Heart left ventricle (tissue), 16 donors: Measurements from ENCODE around the gene TAOK1. TPM values are rescaled to one million over a fixed set of nuclear protein-coding genes. Genes with fewer than 3 reads are reported as not detected.

Experiments
- ATAC-seq, 4 donors: fragments of 200-7000 bp; cut with Tn5 transposase; one replicate each; pipeline ENCODE4 v1.9.1; 2020 to 2022; ENCODE audit warnings: moderate library complexity in 4 of 4, mild to moderate bottlenecking in 3 of 4, moderate number of reproducible peaks in 1 of 4
- DNase-seq, 5 donors: peaks; one replicate each; pipeline ENCODE4 v3.0.0-alpha.2; 2020
- H3K27ac ChIP-seq, 12 donors: fragments of 200-600 bp; sonication (generic) in 4 of 12; one replicate each; pipeline versions ENCODE4 v1.5.0 to v1.8.0; 2016 to 2022; ENCODE audit warnings: mild to moderate bottlenecking in 2 of 12
- H3K27me3 ChIP-seq, 9 donors: fragments of 200-600 bp; sonication (generic) in 2 of 9; one replicate each; pipeline versions ENCODE4 v1.5.1 to v1.8.0; 2016 to 2022; ENCODE audit warnings: mild to moderate bottlenecking in 3 of 9
- H3K36me3 ChIP-seq, 9 donors: fragments of 200-600 bp; sonication (generic) in 2 of 9; one replicate each; pipeline versions ENCODE4 v1.5.0 to v1.8.0; 2018 to 2022; ENCODE audit warnings: mild to moderate bottlenecking in 2 of 9
- H3K4me1 ChIP-seq, 12 donors: fragments of 200-600 bp; sonication (generic) in 4 of 12; one replicate each; pipeline versions ENCODE4 v1.5.0 to v1.8.0; 2016 to 2022; ENCODE audit warnings: mild to moderate bottlenecking in 3 of 12
- H3K4me3 ChIP-seq, 12 donors: fragments of 200-600 bp; sonication (generic) in 4 of 12; one replicate each; pipeline versions ENCODE4 v1.5.0 to v1.8.0; 2017 to 2022; ENCODE audit warnings: mild to moderate bottlenecking in 9 of 12, moderate library complexity in 4 of 12
- H3K9me3 ChIP-seq, 12 donors: fragments of 200-600 bp; sonication (generic) in 4 of 12; one replicate each; pipeline versions ENCODE4 v1.5.0 to v1.8.0; 2016 to 2022; ENCODE audit warnings: mild to moderate bottlenecking in 1 of 12
- POLR2A ChIP-seq, 2 donors: fragments of 450-650 bp; IDR thresholded peaks; one replicate each; pipeline ENCODE4 v1.6.1; 2017; ENCODE audit warnings: antibody characterized with exemption in 2 of 2, mild to moderate bottlenecking in 2 of 2, moderate library complexity in 2 of 2
- WGBS, 4 donors: extraction: QIAGEN DNeasy Blood & Tissue Kit in 2 of 4; methylation state at CpG; one replicate each; pipeline versions ENCODE4 v1.1.5 to v1.1.7; 2013 to 2018; 5-methylcytosine and 5-hydroxymethylcytosine counted together
- intact Hi-C, 10 donors: fragments of 100-400 bp; cut with DNase I; formaldehyde crosslinking; loops; one replicate each; pipeline versions ENCODE4 v1.11.1 to v1.14.2; 2022
- polyA plus RNA-seq, 2 donors: library from polyadenylated mRNA; stranded (reverse); fragments of 200-250 nt; gene quantifications; one replicate each; pipeline ENCODE4 v1.2.3, GENCODE V29; 2013
- total RNA-seq, 9 donors: library from RNA; depleted of rRNA in 2 of 9; stranded (reverse); fragments of >200 nt in 2 of 9; fragmentation: NEBNext Ultra II Directional in 3 of 9; extraction: Animal tissue kit (Norgen Biotek cat#: 25700) in 3 of 9; gene quantifications; one replicate each; pipeline versions ENCODE4 v1.1.0 to v1.2.4, GENCODE V29; 2016 to 2023
- TF ChIP-seq, protein P1 (sequence below), 12 donors: fragments of 200-600 bp; sonication (generic) in 4 of 12; IDR thresholded peaks; one replicate each; pipeline versions ENCODE4 v1.5.0 to v1.8.0; 2018 to 2022; ENCODE audit warnings: antibody characterized with exemption in 12 of 12, mild to moderate bottlenecking in 5 of 12
- donor health status: ischemic (EF 13 %, LVEDD 7.1; RV severe dilation, severe dysfunction).
- donor health status: healthy with polysubstance abuse.
- donor health status: DM: no; HTN: yes; CAD: no.
- donor health status: DM: no; HTN: no; CAD: no.
- donor health status: ischemic (EF 25% LVEDD 6.9; RV normal size, moderate dysfunction).
- donor health status: ischemic (EF 25% LVEDD 5.7; RV mildly dilated, moderate dysfunction).
- donor health status: healthy.
- donor health status: DM: yes; HTN: yes; CAD: no.
- donor health status: ischemic (EF 35%, LVEDD 5.7; RV mildly dilated, moderate dysfunction).
- donor health status: nonischemic (EF 11% LVEDD 7.7; RV severe dilation, severe dysfunction).
- donor health status: DM: yes; HTN: yes; CAD: no.
- donor health status: PGD.
- donor health status: ischemic (EF 29% LVEDD 5.4; RV normal size, mild dysfunction).
- donor health status: nonischemic (EF 23%, LVEDD 6.1; RV moderate dilation, normal function).

Gene TAOK1
- total and polyA plus RNA-seq, 11 donors, result 9.2 to 81.2 (median 59.0) TPM

DNA sequence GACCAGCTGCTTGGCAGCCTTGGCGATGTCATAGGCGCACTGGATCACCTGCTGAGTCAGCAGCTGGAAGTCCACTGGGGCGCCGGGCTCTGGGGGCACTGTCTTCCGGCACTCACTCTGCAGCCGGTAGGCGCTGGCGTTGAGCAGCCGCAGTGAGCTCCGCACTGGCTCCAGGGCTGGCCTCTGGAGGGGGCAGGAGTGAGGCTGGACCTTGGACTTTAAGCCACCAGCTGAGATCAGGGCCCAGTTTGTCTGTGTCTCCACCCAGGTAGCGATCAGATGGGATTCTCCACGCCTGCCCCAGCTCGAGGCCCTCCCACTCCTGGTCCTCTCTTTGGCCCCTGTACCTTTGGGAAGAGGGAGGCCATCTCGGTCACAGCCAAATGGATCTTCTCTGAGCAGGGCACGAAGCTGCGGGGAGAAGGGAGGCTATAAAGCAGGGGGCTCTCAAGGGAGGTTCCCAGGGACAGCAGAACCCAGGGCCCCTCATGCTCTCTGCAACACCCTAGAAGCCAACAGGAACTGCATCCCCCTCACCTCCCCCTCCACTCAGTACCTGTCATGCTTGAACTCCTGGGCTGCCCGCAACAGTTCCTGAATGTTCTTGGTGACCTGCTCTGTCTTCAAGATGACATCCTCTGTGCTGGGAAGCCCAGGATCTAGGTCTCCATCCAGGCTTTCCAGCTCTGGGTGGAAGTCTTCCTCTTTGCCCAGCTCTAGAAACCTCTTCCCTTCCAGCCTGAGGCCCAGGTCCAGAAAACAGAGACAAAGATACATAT, 184.8 kb downstream of the TAOK1 start:
- peaks cover 0 to 68% (median 62%) of the 10 kb centered on the region in 9 donors for H3K36me3 ChIP-seq
- no peak overlapping the region for H3K27ac ChIP-seq
- DNase-seq (peak in 3 of 5 donors; percentile 15 to 22 (median 18)), ATAC-seq (no peak)
- 86 to 95% (median 88%) methylated on average over 12 to 17 of the region's 17 CpGs for WGBS, 4 donors
- no peak overlapping the region for H3K4me3 ChIP-seq
- no peaks in the 10 kb centered on the region for H3K27me3 ChIP-seq
- TF ChIP-seq POLR2A (IDR thresholded peaks at IDR 0.05), result no peak
- TF ChIP-seq, protein P1, sequence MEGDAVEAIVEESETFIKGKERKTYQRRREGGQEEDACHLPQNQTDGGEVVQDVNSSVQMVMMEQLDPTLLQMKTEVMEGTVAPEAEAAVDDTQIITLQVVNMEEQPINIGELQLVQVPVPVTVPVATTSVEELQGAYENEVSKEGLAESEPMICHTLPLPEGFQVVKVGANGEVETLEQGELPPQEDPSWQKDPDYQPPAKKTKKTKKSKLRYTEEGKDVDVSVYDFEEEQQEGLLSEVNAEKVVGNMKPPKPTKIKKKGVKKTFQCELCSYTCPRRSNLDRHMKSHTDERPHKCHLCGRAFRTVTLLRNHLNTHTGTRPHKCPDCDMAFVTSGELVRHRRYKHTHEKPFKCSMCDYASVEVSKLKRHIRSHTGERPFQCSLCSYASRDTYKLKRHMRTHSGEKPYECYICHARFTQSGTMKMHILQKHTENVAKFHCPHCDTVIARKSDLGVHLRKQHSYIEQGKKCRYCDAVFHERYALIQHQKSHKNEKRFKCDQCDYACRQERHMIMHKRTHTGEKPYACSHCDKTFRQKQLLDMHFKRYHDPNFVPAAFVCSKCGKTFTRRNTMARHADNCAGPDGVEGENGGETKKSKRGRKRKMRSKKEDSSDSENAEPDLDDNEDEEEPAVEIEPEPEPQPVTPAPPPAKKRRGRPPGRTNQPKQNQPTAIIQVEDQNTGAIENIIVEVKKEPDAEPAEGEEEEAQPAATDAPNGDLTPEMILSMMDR (IDR thresholded peaks at IDR 0.05), result no peak
- no peaks in the 10 kb centered on the region for H3K9me3 ChIP-seq
- H3K4me1 ChIP-seq, result peaks cover 5 to 43% (median 21%) of the 10 kb centered on the region in 12 donors
- intact Hi-C loops, result loop anchor here in 2 of 10 donors (5.0 to 10.0 kb wide), 2 partner anchors 37 to 520 kb away; no protein-coding TSS in a partner anchor

DNA sequence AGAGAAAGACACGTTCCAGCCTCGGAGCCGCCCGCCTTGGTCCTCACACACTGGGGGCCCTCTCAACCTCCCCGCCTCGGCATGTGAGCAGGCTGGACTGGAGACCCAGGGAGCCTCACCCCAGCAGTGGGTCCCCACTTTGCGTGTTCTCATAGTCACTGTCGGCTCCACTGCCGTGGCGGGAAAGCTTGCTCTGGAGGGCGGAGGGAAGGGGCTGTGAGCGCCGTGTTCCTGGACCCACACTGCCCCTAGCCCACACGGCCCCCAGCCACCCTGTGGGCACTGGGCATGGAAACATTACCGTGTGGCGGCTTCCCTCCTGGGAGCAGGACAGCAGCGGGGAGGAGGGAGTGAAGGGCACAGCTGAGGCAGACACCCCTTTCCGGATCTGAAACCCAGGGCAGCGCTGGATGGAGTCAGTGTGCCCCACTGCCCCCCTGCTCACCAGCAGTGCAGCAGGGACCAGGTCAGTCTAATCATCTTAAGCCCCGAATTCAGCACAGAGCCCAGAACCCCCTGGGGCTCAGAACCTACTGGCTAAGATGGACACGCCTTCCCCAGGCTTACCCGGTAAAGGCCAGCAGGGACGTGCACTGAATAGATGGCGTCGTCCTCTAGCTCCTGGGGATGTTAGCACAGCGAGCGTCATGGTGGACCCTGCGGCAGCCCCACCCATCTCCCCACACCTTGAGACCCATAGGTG, 185.5 kb downstream of the TAOK1 start:
- TF ChIP-seq, protein P1 (IDR thresholded peaks at IDR 0.05), result no peak
- TF ChIP-seq POLR2A (IDR thresholded peaks at IDR 0.05), result no peak
- Histone ChIP-seq H3K27me3 (no peaks in the 10 kb centered on the region), H3K27ac (no peak overlapping the region), H3K4me1 (peaks cover 5 to 45% (median 26%) of the 10 kb centered on the region in 12 donors), H3K36me3 (peaks cover 0 to 71% (median 66%) of the 10 kb centered on the region in 9 donors), H3K4me3 (no peak overlapping the region), H3K9me3 (no peaks in the 10 kb centered on the region)
- ATAC-seq, result no peak
- intact Hi-C loops, result loop anchor here in 2 of 10 donors (5.0 to 10.0 kb wide), 2 partner anchors 37 to 519 kb away; no protein-coding TSS in a partner anchor
- WGBS, 4 donors, result 88 to 91% (median 89%) methylated on average over 17 to 28 of the region's 28 CpGs
- peak in 3 of 5 donors; percentile 12 to 18 (median 15) for DNase-seq

DNA sequence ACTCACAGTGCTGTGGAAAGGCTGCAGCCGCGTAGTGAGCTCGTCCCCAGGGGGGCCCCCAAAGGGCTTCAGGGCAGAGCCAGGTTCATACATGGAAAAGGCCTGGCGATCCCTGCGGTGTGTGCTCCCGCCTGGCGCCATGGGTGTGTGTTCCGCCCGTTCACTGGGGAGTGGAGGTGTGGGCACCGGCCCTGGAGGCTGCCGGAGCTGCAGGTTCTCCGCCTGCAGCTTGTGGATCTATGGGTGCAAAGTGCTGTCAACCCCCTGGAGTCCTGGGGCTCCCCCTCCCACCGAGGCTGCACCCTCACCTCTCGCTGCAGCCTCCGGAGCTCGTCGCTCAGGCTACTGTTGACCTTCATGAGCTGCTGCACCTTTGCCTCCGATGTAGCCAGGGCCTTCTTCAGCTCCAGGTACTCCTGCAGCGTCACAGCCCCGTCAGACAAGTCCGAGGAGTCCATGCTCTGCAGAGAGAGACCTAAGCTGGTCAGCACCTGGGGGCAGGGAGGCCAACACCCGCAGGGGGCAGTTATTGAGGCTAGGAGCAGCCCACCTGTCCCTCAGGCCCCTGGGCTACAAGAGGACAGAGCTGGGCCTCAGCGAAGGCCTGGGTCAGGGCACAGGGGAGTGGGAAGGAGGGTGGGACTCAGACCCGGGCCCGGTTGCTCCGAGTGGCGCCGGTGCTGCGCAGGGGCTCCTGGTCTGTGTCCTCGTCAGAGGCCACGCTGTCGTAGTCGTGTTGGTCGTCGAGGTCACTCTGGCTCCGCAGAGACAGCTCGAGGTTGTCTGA, 186.2 kb downstream of the TAOK1 start:
- intact Hi-C loops, result loop anchor here in 2 of 10 donors (5.0 to 10.0 kb wide), 2 partner anchors 36 to 518 kb away; no protein-coding TSS in a partner anchor
- H3K9me3 ChIP-seq, result no peaks in the 10 kb centered on the region
- DNase-seq, result peak in 4 of 5 donors; percentile 8 to 49 (median 18)
- H3K4me3 ChIP-seq, result no peak overlapping the region
- H3K4me1 ChIP-seq, result peaks cover 5 to 42% (median 23%) of the 10 kb centered on the region in 12 donors
- peaks cover 0 to 79% (median 73%) of the 10 kb centered on the region in 9 donors for H3K36me3 ChIP-seq
- TF ChIP-seq POLR2A (IDR thresholded peaks at IDR 0.05), result no peak
- TF ChIP-seq, protein P1 (IDR thresholded peaks at IDR 0.05), result no peak
- 91 to 95% (median 94%) methylated on average over 24 to 37 of the region's 37 CpGs for WGBS, 4 donors
- no peak overlapping the region for H3K27ac ChIP-seq
- H3K27me3 ChIP-seq, result no peaks in the 10 kb centered on the region
- no peak for ATAC-seq
